H9 (cell line): ENCODE results near the gene AP1G2. TPM values are rescaled to one million over a fixed set of nuclear protein-coding genes. Genes with fewer than 3 reads are reported as not detected.

Experiments used
- DNase-seq: peaks from one replicate; pipeline ENCODE4 v3.0.0-alpha.2; 2017
- H2AFZ ChIP-seq: one replicate; pipeline ENCODE4 v1.6.1; 2013; ENCODE audit warnings: mild to moderate bottlenecking, low read length, control low read depth, moderate library complexity
- H2AK5ac ChIP-seq: 2 replicates; pipeline ENCODE4 v1.6.1; 2013; ENCODE audit warnings: low read length, control low read depth, mixed read lengths; ENCODE audit not compliant: insufficient read length
- H2BK120ac ChIP-seq: one replicate; pipeline ENCODE4 v1.6.1; 2013; ENCODE audit warnings: low read depth, mild to moderate bottlenecking, low read length, control low read depth, inconsistent platforms; ENCODE audit not compliant: poor library complexity, severe bottlenecking
- H2BK12ac ChIP-seq: 2 replicates; pipeline ENCODE4 v1.6.1; 2013; ENCODE audit warnings: low read length, control low read depth, mixed read lengths, low read depth; ENCODE audit not compliant: insufficient read length
- H2BK15ac ChIP-seq: 2 replicates; pipeline ENCODE4 v1.6.1; 2013; ENCODE audit warnings: low read depth, low read length, control low read depth
- H2BK20ac ChIP-seq: one replicate; pipeline ENCODE4 v1.6.1; 2013; ENCODE audit warnings: low read depth, mild to moderate bottlenecking, low read length, control low read depth, inconsistent platforms; ENCODE audit not compliant: poor library complexity, severe bottlenecking
- H2BK5ac ChIP-seq: 2 replicates; pipeline ENCODE4 v1.6.1; 2013; ENCODE audit warnings: low read length, control low read depth, mixed read lengths; ENCODE audit not compliant: insufficient read length
- H3K14ac ChIP-seq: 2 replicates; pipeline ENCODE4 v1.6.1; 2013; ENCODE audit warnings: low read length, control low read depth; ENCODE audit not compliant: insufficient read depth
- H3K18ac ChIP-seq: 2 replicates; pipeline ENCODE4 v1.6.1; 2013; ENCODE audit warnings: low read depth, mild to moderate bottlenecking, mixed read lengths, low read length, control low read depth; ENCODE audit not compliant: insufficient read length
- H3K23ac ChIP-seq: 2 replicates; pipeline ENCODE4 v1.6.1; 2013; ENCODE audit warnings: low read length, control low read depth, mixed read lengths, low read depth; ENCODE audit not compliant: insufficient read length
- H3K23me2 ChIP-seq: 2 replicates; pipeline ENCODE4 v1.6.1; 2013; ENCODE audit warnings: low read depth, mild to moderate bottlenecking, mixed read lengths, low read length, control low read depth; ENCODE audit not compliant: insufficient read length, poor library complexity, severe bottlenecking
- H3K27ac ChIP-seq: 2 replicates; pipeline ENCODE4 v1.5.1; 2013; ENCODE audit warnings: low read length, control low read depth, mixed read lengths, low read depth; ENCODE audit not compliant: insufficient read length
- H3K27me3 ChIP-seq: 2 replicates; pipeline ENCODE4 v1.6.1; 2013; ENCODE audit warnings: low read length, control low read depth, inconsistent platforms; ENCODE audit not compliant: insufficient read depth
- H3K4ac ChIP-seq: 2 replicates; pipeline ENCODE4 v1.6.1; 2013; ENCODE audit warnings: low read depth, mild to moderate bottlenecking, control low read depth, inconsistent platforms, low read length, moderate library complexity
- H3K4me1 ChIP-seq: 2 replicates; pipeline ENCODE4 v1.6.1; 2013; ENCODE audit warnings: low read length, control low read depth, inconsistent platforms; ENCODE audit not compliant: insufficient read depth
- H3K4me2 ChIP-seq: 2 replicates; pipeline ENCODE4 v1.6.1; 2013; ENCODE audit warnings: low read length, control low read depth, mixed read lengths; ENCODE audit not compliant: insufficient read length, insufficient read depth
- H3K56ac ChIP-seq: 2 replicates; pipeline ENCODE4 v1.6.1; 2013; ENCODE audit warnings: low read depth, mild to moderate bottlenecking, mixed read lengths, low read length, control low read depth; ENCODE audit not compliant: insufficient read length
- H3K79me1 ChIP-seq: 2 replicates; pipeline ENCODE4 v1.6.1; 2013; ENCODE audit warnings: low read depth, mild to moderate bottlenecking, moderate library complexity, low read length, control low read depth, inconsistent platforms; ENCODE audit not compliant: insufficient read depth, poor library complexity, severe bottlenecking
- H3K79me2 ChIP-seq: 2 replicates; pipeline ENCODE4 v1.6.1; 2013; ENCODE audit warnings: low read length, control low read depth, inconsistent platforms; ENCODE audit not compliant: insufficient read depth
- H3K9ac ChIP-seq: 2 replicates; pipeline ENCODE4 v1.6.1; 2013; ENCODE audit warnings: low read length, control low read depth, mixed read lengths; ENCODE audit not compliant: insufficient read length; ENCODE audit errors: extremely low read depth
- H3K9me3 ChIP-seq: one replicate; pipeline ENCODE4 v1.6.1; 2013; ENCODE audit warnings: low read depth, low read length, inconsistent platforms; ENCODE audit not compliant: control insufficient read depth
- H3T11ph ChIP-seq: one replicate; pipeline ENCODE4 v1.6.1; 2013; ENCODE audit warnings: mild to moderate bottlenecking, low read length, control low read depth, inconsistent platforms
- H4K20me1 ChIP-seq: one replicate; pipeline ENCODE4 v1.6.1; 2013; ENCODE audit not compliant: control insufficient read depth, insufficient read length, insufficient read depth
- H4K5ac ChIP-seq: 2 replicates; pipeline ENCODE4 v1.6.1; 2013; ENCODE audit warnings: low read depth, mild to moderate bottlenecking, mixed read lengths, low read length, control low read depth; ENCODE audit not compliant: insufficient read length
- H4K8ac ChIP-seq: replicated peaks from 2 replicates; pipeline ENCODE4 v1.6.1; 2013; ENCODE audit warnings: low read length, control low read depth, mixed read lengths, low read depth; ENCODE audit not compliant: insufficient read length
- H4K91ac ChIP-seq: 2 replicates; pipeline ENCODE4 v1.6.1; 2013; ENCODE audit warnings: low read depth, mild to moderate bottlenecking, moderate library complexity, mixed read lengths, low read length, control low read depth; ENCODE audit not compliant: insufficient read length
- H3K27ac Mint-ChIP-seq, 3 experiments: 2 replicates in 2 of 3; 3 replicates in 1 of 3; pipeline ENCODE4 v1.8.0; 2020 to 2021; ENCODE audit warnings: mixed read lengths in 3 of 3, mild to moderate bottlenecking in 1 of 3, moderate library complexity in 1 of 3
- H3K27me3 Mint-ChIP-seq: 2 replicates; pipeline ENCODE4 v1.8.0; 2021; ENCODE audit warnings: low read depth, mild to moderate bottlenecking, moderate library complexity, mixed read lengths
- H3K36me3 Mint-ChIP-seq, 3 experiments: 2 replicates in 2 of 3; 3 replicates in 1 of 3; pipeline ENCODE4 v1.8.0; 2020 to 2021; ENCODE audit warnings: low read depth in 3 of 3, mixed read lengths in 3 of 3; ENCODE audit not compliant: insufficient read depth in 1 of 3
- H3K4me1 Mint-ChIP-seq, 2 experiments: 2 replicates each; pipeline ENCODE4 v1.8.0; 2020; ENCODE audit warnings: mixed read lengths in 2 of 2
- H3K4me3 Mint-ChIP-seq, 2 experiments: 2 replicates in 1 of 2; 3 replicates in 1 of 2; pipeline ENCODE4 v1.8.0; 2020 to 2021; ENCODE audit warnings: mild to moderate bottlenecking in 2 of 2, mixed read lengths in 2 of 2, moderate library complexity in 1 of 2
- H3K9me3 Mint-ChIP-seq, 2 experiments: 2 replicates in 1 of 2; 3 replicates in 1 of 2; pipeline ENCODE4 v1.8.0; 2020; ENCODE audit warnings: mild to moderate bottlenecking in 2 of 2, mixed read lengths in 2 of 2, moderate library complexity in 1 of 2
- WGBS: extraction: QIAGEN DNeasy Blood & Tissue Kit; methylation state at CpG from one replicate; pipeline ENCODE4 v1.1.7; 2013; ENCODE audit warnings: missing lambda C conversion rate, low lambda C conversion rate, mixed read lengths; ENCODE audit not compliant: insufficient read length; ENCODE audit errors: extremely low coverage; 5-methylcytosine and 5-hydroxymethylcytosine counted together
- total RNA-seq: library from RNA; stranded (reverse); gene quantifications from 2 replicates; pipeline ENCODE4 v1.2.1, GENCODE V29; 2021
- TF ChIP-seq, protein P1 (sequence below): fragments of 200-600 bp; sonication (generic); conservative IDR thresholded peaks from 3 replicates; pipeline ENCODE4 v1.8.0; 2021; ENCODE audit warnings: antibody characterized with exemption, mild to moderate bottlenecking

AP1G2 gene
- total RNA-seq, 1 experiment from 2014 or later = 107 TPM

DNA sequence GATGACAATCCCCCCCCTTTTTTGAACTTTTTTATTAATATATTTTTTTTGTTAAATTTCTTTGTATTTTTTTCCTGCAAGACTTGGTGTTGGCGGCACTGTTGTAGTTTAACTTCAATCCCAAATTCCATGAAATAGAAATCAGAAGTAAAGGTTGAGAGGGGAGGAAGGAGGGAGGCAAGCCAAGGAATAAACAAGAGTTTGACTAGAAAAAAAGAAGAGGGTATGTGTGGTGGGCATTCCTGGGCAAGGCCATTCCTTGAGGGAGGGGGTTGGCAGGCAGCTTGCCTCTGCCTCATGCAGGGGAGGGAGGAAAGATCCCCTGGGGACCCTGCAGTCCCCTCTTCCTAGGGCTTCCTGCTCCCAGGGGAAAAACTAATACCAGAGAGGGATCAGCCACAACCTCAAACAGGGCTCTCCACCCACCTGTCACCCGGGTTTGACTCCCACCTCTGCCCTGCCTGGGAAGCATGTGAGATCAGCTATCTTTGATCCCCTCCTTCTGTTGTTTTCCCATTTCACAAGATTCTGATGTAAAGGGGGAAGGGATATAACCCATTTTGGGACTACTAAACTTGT is 519 bp upstream of the AP1G2 start:
- H2BK5ac ChIP-seq = no peak overlapping the region
- Mint-ChIP-seq H3K27ac (peak overlapping the region in 2 of 3 experiments; percentile 50 to 95; a peak in 4 of 7 replicates), H3K36me3 (peaks cover 17 to 43% (median 28%) of the 10 kb centered on the region in 3 experiments), H3K4me3 (peak overlapping the region; percentile 95 to 99), H3K27me3 (peaks cover 11% of the 10 kb centered on the region), H3K4me1 (peaks cover 42% of the 10 kb centered on the region in 2 experiments), H3K9me3 (no peaks in the 10 kb centered on the region)
- H3K27me3 ChIP-seq = no peaks in the 10 kb centered on the region
- no peak overlapping the region for H3K14ac ChIP-seq
- no CpG with 5 or more reads among the region's 2 CpGs for WGBS
- no peak overlapping the region for H3K4ac ChIP-seq
- no peak overlapping the region for H2BK12ac ChIP-seq
- H4K8ac ChIP-seq = no peak overlapping the region
- no peak overlapping the region for H2AFZ ChIP-seq
- no peak overlapping the region for H2BK15ac ChIP-seq
- no peak overlapping the region for H3K23ac ChIP-seq
- H4K91ac ChIP-seq = no peak overlapping the region
- H3K23me2 ChIP-seq = peaks cover 3% of the 10 kb centered on the region
- no peak overlapping the region for H2BK20ac ChIP-seq
- no peak overlapping the region for H3K9ac ChIP-seq
- H2BK120ac ChIP-seq = no peak overlapping the region
- H3K56ac ChIP-seq = no peak overlapping the region
- no peaks in the 10 kb centered on the region for H3K79me1 ChIP-seq
- no peak overlapping the region for H3K18ac ChIP-seq
- H3K9me3 ChIP-seq = no peaks in the 10 kb centered on the region
- H4K20me1 ChIP-seq = peaks cover 4% of the 10 kb centered on the region
- H3T11ph ChIP-seq = no peak overlapping the region
- TF ChIP-seq, protein P1, sequence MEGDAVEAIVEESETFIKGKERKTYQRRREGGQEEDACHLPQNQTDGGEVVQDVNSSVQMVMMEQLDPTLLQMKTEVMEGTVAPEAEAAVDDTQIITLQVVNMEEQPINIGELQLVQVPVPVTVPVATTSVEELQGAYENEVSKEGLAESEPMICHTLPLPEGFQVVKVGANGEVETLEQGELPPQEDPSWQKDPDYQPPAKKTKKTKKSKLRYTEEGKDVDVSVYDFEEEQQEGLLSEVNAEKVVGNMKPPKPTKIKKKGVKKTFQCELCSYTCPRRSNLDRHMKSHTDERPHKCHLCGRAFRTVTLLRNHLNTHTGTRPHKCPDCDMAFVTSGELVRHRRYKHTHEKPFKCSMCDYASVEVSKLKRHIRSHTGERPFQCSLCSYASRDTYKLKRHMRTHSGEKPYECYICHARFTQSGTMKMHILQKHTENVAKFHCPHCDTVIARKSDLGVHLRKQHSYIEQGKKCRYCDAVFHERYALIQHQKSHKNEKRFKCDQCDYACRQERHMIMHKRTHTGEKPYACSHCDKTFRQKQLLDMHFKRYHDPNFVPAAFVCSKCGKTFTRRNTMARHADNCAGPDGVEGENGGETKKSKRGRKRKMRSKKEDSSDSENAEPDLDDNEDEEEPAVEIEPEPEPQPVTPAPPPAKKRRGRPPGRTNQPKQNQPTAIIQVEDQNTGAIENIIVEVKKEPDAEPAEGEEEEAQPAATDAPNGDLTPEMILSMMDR = no peak
- no peak overlapping the region for H4K5ac ChIP-seq
- no peak overlapping the region for H2AK5ac ChIP-seq
- no peaks in the 10 kb centered on the region for H3K79me2 ChIP-seq
- peaks cover 9% of the 10 kb centered on the region for H3K4me1 ChIP-seq
- DNase-seq = no peak
- no peak overlapping the region for H3K27ac ChIP-seq
- no peak overlapping the region for H3K4me2 ChIP-seq
